22Rv1 (cell line): ENCODE results near the gene MLN.

Experiments used
- H3K27ac ChIP-seq: fragments of 450-650 bp; 2 replicates; pipeline ENCODE4 v1.5.1; 2017
- ZFX ChIP-seq: fragments of 450-650 bp; IDR thresholded peaks from 2 replicates; pipeline ENCODE4 v1.6.1; 2017; ENCODE audit warnings: antibody characterized with exemption, borderline replicate concordance
- TF ChIP-seq, protein P1 (sequence below): fragments of 450-650 bp; IDR thresholded peaks from 2 replicates; pipeline ENCODE4 v1.5.1; 2017; ENCODE audit warnings: mild to moderate bottlenecking

Gene MLN

DNA sequence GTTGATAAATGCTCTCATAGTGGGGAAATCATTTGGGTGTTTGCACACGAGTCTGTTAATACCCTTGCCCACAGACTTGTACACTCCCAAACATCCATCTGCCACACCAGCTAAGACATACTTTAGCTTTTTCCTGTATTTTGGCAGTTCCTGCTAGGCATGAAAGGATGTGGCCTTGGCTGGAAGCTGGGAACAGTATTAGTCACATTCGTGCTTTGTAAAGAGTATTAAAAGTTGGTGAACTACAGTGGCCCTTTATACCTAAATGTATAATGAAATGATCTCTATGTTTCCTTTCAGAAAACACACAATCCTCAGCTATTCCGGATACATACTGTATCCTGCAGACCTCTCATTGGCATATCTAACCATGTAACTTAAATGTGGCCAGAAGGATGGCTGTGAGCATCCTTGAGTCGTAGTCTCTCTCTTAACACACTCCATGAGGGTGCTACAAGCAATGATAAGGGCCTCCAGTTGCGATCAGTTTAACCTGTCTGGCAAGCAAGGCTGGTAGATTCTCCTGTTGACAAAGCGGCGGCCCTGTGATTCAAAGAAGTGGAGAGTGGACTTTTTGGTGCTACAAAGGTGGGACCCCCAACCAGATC lies 16.4 kb downstream of the MLN start:
- H3K27ac ChIP-seq, result peak overlapping the region; percentile 85
- TF ChIP-seq ZFX, result no peak
- TF ChIP-seq, protein P1, sequence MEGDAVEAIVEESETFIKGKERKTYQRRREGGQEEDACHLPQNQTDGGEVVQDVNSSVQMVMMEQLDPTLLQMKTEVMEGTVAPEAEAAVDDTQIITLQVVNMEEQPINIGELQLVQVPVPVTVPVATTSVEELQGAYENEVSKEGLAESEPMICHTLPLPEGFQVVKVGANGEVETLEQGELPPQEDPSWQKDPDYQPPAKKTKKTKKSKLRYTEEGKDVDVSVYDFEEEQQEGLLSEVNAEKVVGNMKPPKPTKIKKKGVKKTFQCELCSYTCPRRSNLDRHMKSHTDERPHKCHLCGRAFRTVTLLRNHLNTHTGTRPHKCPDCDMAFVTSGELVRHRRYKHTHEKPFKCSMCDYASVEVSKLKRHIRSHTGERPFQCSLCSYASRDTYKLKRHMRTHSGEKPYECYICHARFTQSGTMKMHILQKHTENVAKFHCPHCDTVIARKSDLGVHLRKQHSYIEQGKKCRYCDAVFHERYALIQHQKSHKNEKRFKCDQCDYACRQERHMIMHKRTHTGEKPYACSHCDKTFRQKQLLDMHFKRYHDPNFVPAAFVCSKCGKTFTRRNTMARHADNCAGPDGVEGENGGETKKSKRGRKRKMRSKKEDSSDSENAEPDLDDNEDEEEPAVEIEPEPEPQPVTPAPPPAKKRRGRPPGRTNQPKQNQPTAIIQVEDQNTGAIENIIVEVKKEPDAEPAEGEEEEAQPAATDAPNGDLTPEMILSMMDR, result no peak

DNA sequence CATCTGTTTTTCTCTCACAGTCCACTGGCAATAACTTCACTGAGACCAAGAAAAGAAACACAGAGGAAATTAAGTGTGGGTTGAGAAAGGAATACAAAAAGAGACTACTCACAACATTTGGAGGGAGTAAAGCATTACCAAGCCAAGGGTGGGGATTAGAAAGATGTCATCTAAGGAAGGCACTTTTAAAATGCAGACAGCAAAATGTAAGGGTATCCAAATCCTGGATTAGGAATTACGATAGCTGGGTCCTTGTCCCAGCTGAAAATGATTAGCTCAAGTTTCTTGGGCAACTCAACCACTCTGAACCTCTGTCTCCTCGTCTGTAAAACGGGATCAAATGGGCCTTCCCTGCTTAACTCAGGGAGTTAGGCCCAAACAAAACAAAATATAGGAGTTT lies 17.1 kb downstream of the MLN start:
- H3K27ac ChIP-seq, result no peak overlapping the region
- TF ChIP-seq, protein P1, result no peak
- no peak for TF ChIP-seq ZFX

DNA sequence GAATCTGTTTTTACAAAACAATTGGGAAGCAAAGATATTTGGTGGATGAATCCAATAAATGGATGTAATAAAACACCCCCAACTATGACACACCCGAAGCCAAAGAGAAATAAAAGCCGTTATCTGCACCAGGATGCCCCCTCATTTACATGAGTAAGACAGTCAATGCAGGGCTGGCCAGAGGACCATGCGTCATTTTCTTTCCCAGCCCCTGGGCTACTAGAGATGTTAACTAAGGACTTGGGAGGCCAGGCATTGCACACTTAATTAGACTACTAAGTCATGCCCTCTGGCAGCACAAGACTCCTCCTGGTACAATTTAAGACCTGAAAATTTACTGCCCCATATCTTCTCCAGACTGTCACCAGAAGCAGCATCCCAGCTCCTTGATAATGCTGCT lies 18.0 kb downstream of the MLN start:
- no peak overlapping the region for H3K27ac ChIP-seq
- TF ChIP-seq, protein P1, result no peak
- TF ChIP-seq ZFX, result no peak

DNA sequence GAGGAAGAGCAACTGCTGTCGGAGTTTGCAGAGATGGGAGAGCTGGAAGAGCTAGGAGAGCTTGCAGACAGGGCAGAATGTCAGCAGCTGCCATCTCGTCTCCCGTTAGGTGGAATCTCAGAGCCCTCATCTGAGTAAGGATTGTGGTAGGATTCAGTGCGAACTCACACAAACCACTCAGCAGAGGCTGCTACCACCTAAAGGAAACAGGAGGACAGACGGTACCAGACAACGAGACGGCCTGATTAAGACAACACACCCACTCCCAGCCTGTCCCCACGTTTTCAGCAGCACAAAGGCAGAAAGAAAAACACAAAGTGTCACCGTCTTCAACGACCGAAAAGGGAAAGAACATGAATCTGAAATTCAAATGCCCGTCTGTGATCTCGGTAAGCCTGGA lies 19.0 kb downstream of the MLN start:
- TF ChIP-seq, protein P1, result no peak
- TF ChIP-seq ZFX, result no peak
- H3K27ac ChIP-seq, result no peak overlapping the region

DNA sequence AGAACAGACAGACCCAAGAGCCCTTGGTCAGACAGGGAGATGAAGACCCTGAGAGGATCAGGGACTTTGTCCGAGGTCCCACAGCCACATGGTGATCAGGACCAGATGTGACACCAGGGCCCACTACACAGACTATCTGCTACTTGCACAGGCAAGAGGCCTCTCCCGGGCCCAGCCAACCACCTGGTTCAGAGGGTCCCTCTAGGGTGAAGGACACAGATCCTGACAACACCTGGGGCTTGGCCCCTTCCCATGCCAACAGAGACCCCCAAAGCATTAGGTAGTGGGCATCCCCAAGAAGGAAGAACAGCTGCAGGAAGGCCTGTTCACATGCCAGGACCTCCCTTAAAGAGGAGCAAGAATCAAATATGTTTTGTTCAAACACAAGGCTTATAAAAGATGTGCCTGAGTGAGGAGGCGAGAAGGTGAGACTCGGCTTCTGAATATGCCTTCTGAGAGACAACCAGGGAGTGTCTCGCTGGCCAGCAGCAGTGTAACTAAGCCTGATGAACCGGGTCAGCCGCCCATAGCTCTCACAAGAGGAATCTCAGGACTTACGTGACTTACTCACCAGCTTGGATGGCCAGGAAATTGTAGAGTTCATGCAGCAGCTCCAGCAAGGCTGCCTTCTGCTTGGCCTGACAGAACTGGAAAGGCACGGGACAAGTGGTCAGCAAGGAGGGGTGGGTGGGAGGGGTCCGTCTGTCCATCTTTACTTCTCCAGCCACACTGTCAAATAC lies 19.9 kb downstream of the MLN start:
- TF ChIP-seq ZFX, result no peak
- H3K27ac ChIP-seq, result no peak overlapping the region

DNA sequence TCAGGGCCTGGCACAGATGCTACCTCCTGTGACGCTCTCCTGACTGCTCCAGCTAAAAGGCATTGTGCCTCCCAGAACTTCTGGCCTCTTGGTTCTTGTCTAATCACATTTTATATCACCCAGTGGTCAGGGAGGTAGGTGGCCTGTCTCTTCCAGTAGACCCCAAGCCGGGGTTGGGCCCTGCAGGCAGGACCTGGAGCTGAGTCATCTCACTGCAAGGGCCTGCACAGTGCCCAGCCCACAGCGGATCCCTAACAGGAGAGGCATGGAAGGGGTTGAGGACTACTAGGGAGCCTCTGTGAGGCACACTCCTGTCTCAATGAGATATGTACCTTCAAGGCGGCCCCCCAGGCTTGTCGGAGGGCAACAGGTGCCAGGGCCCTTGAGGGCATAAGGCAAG lies 21.2 kb downstream of the MLN start:
- H3K27ac ChIP-seq, result no peak overlapping the region
- TF ChIP-seq, protein P1, result no peak
- no peak for TF ChIP-seq ZFX

DNA sequence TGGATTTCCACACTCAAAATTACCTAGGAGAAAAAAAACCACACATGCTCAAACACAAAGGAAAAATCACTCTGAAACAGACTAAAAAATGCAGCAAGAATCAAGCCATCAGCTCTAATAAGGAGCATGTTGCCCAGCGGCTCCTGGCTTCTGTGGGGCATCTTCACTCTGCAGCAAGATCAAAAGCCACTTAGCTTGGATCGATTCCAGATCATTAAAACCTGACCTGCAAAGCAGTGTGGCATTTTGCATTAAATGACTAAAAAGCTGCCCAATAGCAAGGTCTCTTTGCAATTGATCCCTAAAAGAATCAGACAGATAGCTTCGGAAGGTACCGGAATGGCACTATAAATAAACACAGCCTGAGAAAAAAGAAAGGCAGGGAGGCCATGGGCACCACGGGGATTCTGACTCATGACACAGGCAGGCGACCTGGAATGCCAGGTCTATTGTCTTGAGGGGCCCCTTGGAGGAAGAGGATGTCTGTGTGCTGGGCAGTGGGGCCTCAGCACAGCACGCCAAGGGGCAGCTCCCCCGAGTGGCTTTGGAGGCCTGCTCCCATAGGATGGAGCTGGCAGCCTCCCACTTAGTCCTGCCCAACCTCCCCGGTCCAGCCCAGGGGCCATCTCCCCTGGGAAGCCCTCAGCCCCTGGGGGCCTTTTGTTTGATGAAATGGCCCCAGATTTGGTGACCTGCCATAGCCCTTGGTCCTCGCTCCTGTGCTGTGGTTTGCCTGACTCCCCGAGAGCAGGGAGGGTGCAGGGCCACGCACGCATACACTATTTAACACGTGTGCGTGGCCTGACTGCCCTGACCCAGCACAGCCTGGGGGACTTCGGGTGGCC lies 22.4 kb downstream of the MLN start:
- no peak overlapping the region for H3K27ac ChIP-seq
- TF ChIP-seq ZFX, result no peak
- TF ChIP-seq, protein P1, result no peak
